HepG2 (cell line): ENCODE measurements around the gene ZFHX3. TPM values are rescaled to one million over a fixed set of nuclear protein-coding genes. Genes with fewer than 3 reads are reported as not detected.

Experiments
- ATAC-seq: fragments of 200-7000 bp; cut with Tn5 transposase; 3 replicates; pipeline ENCODE4 v1.9.1; 2020; ENCODE audit warnings: mild to moderate bottlenecking, moderate library complexity
- BruUV-seq: library from RNA; stranded (reverse); fragments of 400-500 nt; replicated peaks from 2 replicates; lab custom pipeline; 2021; lab: Mats Ljungman, UMichigan
- CTCF ChIA-PET: fragments of 300-600 bp; formaldehyde crosslinking; extraction: SDS; loops from one replicate; lab custom pipeline; 2021; ENCODE audit warnings: low total read pairs, inconsistent platforms, low intra/inter-chr PET ratio; lab: Yijun Ruan, JAX
- POLR2A ChIA-PET: fragments of 350-600 bp; sonication (Branson Sonifier 250); formaldehyde crosslinking; loops from one replicate; lab custom pipeline; 2020; ENCODE audit warnings: antibody characterized with exemption, inconsistent platforms; lab: Yijun Ruan, JAX
- DNase-seq: peaks from one replicate; pipeline ENCODE4 v3.0.0-alpha.2; 2015; ENCODE audit warnings: low spot score
- FAIRE-seq: peaks from 3 replicates; lab custom pipeline; 2011; peaks lifted over from hg19 to GRCh38; lab: Jason Lieb, UNC
- H2AFZ ChIP-seq: one replicate; pipeline ENCODE4 v1.6.1; 2011; ENCODE audit warnings: low read length, inconsistent platforms
- H3K27ac ChIP-seq: fragments of 300-600 bp; 3 replicates; pipeline ENCODE4 v1.8.0; 2011; ENCODE audit warnings: mixed run types, mild to moderate bottlenecking, mixed read lengths, low read length, inconsistent platforms; ENCODE audit not compliant: insufficient read depth; ENCODE audit errors: extremely low read length
- H3K27me3 ChIP-seq, 2 experiments: fragments of 200-600 bp in 1 of 2; 2 replicates in 1 of 2; 3 replicates in 1 of 2; pipeline versions ENCODE4 v1.6.0 to v1.8.0; 2011; ENCODE audit warnings: low read length in 2 of 2, mild to moderate bottlenecking in 2 of 2, moderate library complexity in 2 of 2, inconsistent platforms in 1 of 2; ENCODE audit not compliant: insufficient read depth in 2 of 2, control insufficient read depth in 1 of 2
- H3K36me3 ChIP-seq, 2 experiments: fragments of 200-600 bp in 1 of 2; replicated peaks in 1 of 2; 2 replicates in 1 of 2; 3 replicates in 1 of 2; pipeline versions ENCODE4 v1.5.1 to v1.8.0; 2011; ENCODE audit warnings: low read length in 2 of 2, inconsistent platforms in 1 of 2; ENCODE audit not compliant: insufficient read depth in 2 of 2, control insufficient read depth in 1 of 2
- H3K4me1 ChIP-seq: 2 replicates; pipeline ENCODE4 v1.5.1; 2012; ENCODE audit warnings: low read length, inconsistent platforms; ENCODE audit not compliant: insufficient read depth
- H3K4me2 ChIP-seq: 2 replicates; pipeline ENCODE4 v1.6.0; 2011; ENCODE audit warnings: low read depth, low read length, inconsistent platforms
- H3K4me3 ChIP-seq, 3 experiments: fragments of 200-600 bp in 1 of 3; sonication (generic), shearing (Covaris generic) in 1 of 3; replicated peaks in 1 of 3; 2 replicates each; pipeline ENCODE4 v1.5.1; 2011 to 2016; ENCODE audit warnings: low read length in 3 of 3, inconsistent platforms in 2 of 3, low read depth in 2 of 3, mild to moderate bottlenecking in 2 of 3, control low read depth in 1 of 3, mixed read lengths in 1 of 3; ENCODE audit not compliant: insufficient read depth in 1 of 3
- H3K79me2 ChIP-seq: one replicate; pipeline ENCODE4 v1.6.1; 2011; ENCODE audit warnings: low read length, inconsistent platforms; ENCODE audit not compliant: insufficient read depth
- H3K9ac ChIP-seq: 2 replicates; pipeline ENCODE4 v1.6.0; 2011; ENCODE audit warnings: mild to moderate bottlenecking, low read depth, low read length, inconsistent platforms; ENCODE audit not compliant: insufficient read depth
- H3K9me3 ChIP-seq: 2 replicates; pipeline ENCODE4 v1.5.1; 2012; ENCODE audit warnings: mild to moderate bottlenecking, low read length
- H4K20me1 ChIP-seq: 2 replicates; pipeline ENCODE4 v1.6.0; 2011; ENCODE audit warnings: inconsistent platforms, mild to moderate bottlenecking, low read length, moderate library complexity; ENCODE audit not compliant: insufficient read depth
- AGO2 ChIP-seq: fragments of 200-400 bp; formaldehyde crosslinking; optimal IDR thresholded peaks from 2 replicates; pipeline ENCODE3; 2017; ENCODE audit warnings: mild to moderate bottlenecking, low read depth, low read length, moderate library complexity
- ASH2L ChIP-seq: fragments of 300-600, 200-600 bp; sonication (generic); IDR thresholded peaks from 2 replicates; pipeline ENCODE4 v1.7.0; 2017; ENCODE audit warnings: low read depth, mild to moderate bottlenecking, moderate library complexity, mixed read lengths, low read length; ENCODE audit not compliant: insufficient read length
- CBX5 ChIP-seq: sonication (generic); formaldehyde crosslinking; IDR thresholded peaks from 2 replicates; pipeline ENCODE4 v1.4.0; 2020; ENCODE audit warnings: missing genetic modification reagents, borderline replicate concordance
- ISL2 ChIP-seq: sonication (generic); formaldehyde crosslinking; IDR thresholded peaks from 2 replicates; pipeline ENCODE4 v1.5.0; 2020; ENCODE audit warnings: missing genetic modification reagents
- MIER2 ChIP-seq: IDR thresholded peaks from 2 replicates; pipeline ENCODE4 v1.6.1; 2016; ENCODE audit warnings: missing biosample characterization, missing genetic modification reagents
- RXRB ChIP-seq: IDR thresholded peaks from 2 replicates; pipeline ENCODE4 v1.6.1; 2016; ENCODE audit warnings: borderline replicate concordance, missing genetic modification reagents, missing compliant biosample characterization
- TBX2 ChIP-seq: sonication (generic); formaldehyde crosslinking; IDR thresholded peaks from 2 replicates; pipeline ENCODE4 v1.5.0; 2020; ENCODE audit warnings: missing genetic modification reagents, mild to moderate bottlenecking, borderline replicate concordance
- TEF ChIP-seq: sonication (generic); formaldehyde crosslinking; IDR thresholded peaks from 2 replicates; pipeline ENCODE4 v1.5.0; 2020; ENCODE audit warnings: missing genetic modification reagents
- ZBTB39 ChIP-seq: sonication (generic); formaldehyde crosslinking; IDR thresholded peaks from 2 replicates; pipeline ENCODE4 v1.5.0; 2020; ENCODE audit warnings: missing genetic modification reagents
- ZC3H4 ChIP-seq: sonication (generic); formaldehyde crosslinking; IDR thresholded peaks from 2 replicates; pipeline ENCODE4 v1.4.0; 2020; ENCODE audit warnings: missing genetic modification reagents, borderline replicate concordance
- ZNF180 ChIP-seq: sonication (generic); formaldehyde crosslinking; IDR thresholded peaks from 2 replicates; pipeline ENCODE4 v1.4.0; 2020; ENCODE audit warnings: low read depth, missing genetic modification reagents, borderline replicate concordance
- ZNF225 ChIP-seq: sonication (generic); formaldehyde crosslinking; IDR thresholded peaks from 2 replicates; pipeline ENCODE4 v1.4.0; 2020; ENCODE audit warnings: mild to moderate bottlenecking, missing genetic modification reagents
- ZNF547 ChIP-seq: sonication (generic); formaldehyde crosslinking; IDR thresholded peaks from 2 replicates; pipeline ENCODE4 v1.5.1; 2020; ENCODE audit warnings: mild to moderate bottlenecking, missing genetic modification reagents
- ZNF550 ChIP-seq: sonication (generic); formaldehyde crosslinking; IDR thresholded peaks from 2 replicates; pipeline ENCODE4 v1.4.0; 2020; ENCODE audit warnings: mild to moderate bottlenecking, missing genetic modification reagents, borderline replicate concordance
- ZNF616 ChIP-seq: sonication (generic); formaldehyde crosslinking; IDR thresholded peaks from 2 replicates; pipeline ENCODE4 v1.5.0; 2020; ENCODE audit warnings: low read depth, mild to moderate bottlenecking, missing genetic modification reagents
- ZNF629 ChIP-seq: sonication (generic); formaldehyde crosslinking; conservative IDR thresholded peaks from 2 replicates; pipeline ENCODE4 v1.5.0; 2020; ENCODE audit warnings: missing genetic modification reagents
- ZNF652 ChIP-seq: IDR thresholded peaks from 2 replicates; pipeline ENCODE4 v1.6.1; 2016; ENCODE audit warnings: low read depth, borderline replicate concordance
- WGBS: methylation state at CpG from one replicate; pipeline ENCODE4 v1.1.6; 2017; ENCODE audit warnings: low lambda C conversion rate; 5-methylcytosine and 5-hydroxymethylcytosine counted together
- in situ Hi-C: cut with HindIII; loops from 2 replicates; pipeline ENCODE4 v1.10.0; 2017; ENCODE audit warnings: low pct_unique_long_range_greater_than_20kb; ENCODE audit not compliant: extremely low pct_ligation_motif_present
- intact Hi-C: fragments of 100-400 bp; cut with micrococcal nuclease; formaldehyde crosslinking; loops from one replicate; pipeline ENCODE4 v1.10.0; 2022; ENCODE audit not compliant: unreplicated experiment
- polyA plus RNA-seq, 8 experiments: library from polyadenylated mRNA; depleted of rRNA in 3 of 8; stranded (reverse) in 7 of 8; unstranded in 1 of 8; fragments of >200 nt; fragmentation: Illumina TruSeq in 4 of 8; extraction: Trizol in 4 of 8; gene quantifications; 2 replicates each; pipeline versions ENCODE4 v1.2.1 to v1.2.3, GENCODE V29; 2011 to 2016; ENCODE audit warnings: low read depth in 4 of 8, missing spikeins in 1 of 8, mixed read lengths in 1 of 8; ENCODE audit not compliant: insufficient read depth in 1 of 8
- total RNA-seq, 5 experiments: library from RNA; depleted of rRNA; stranded (reverse); fragments of >200 nt; fragmentation: Illumina TruSeq; extraction: Trizol; gene quantifications; 2 replicates each; pipeline ENCODE4 v1.2.3, GENCODE V29; 2016; ENCODE audit warnings: low read depth in 1 of 5

ZFHX3 gene
- total and polyA plus RNA-seq, 2 of the 13 experiments (the other 11 are each of a cell fraction or from before 2014, with no cell fraction given), result 5.0 to 6.0 TPM

GRCh38 chr16:73028263-73028662, 19.7 kb downstream of the ZFHX3 start:
- H2AFZ ChIP-seq, result no peak overlapping the region
- no peaks in the 10 kb centered on the region for H3K9me3 ChIP-seq
- 89% methylated on average over 6 of the region's 9 CpGs for WGBS
- no peak for DNase-seq
- no peak for ATAC-seq
- no peak for FAIRE-seq
- peaks cover 93% of the 10 kb centered on the region for H3K4me1 ChIP-seq
- in situ Hi-C loops, result no loop called here
- peaks cover 99% of the 10 kb centered on the region for H3K79me2 ChIP-seq
- no peak overlapping the region for H3K27ac ChIP-seq
- intact Hi-C loops, result no loop called here
- CTCF ChIA-PET, result no interaction called here
- POLR2A ChIA-PET, result interaction anchor here (1.4 kb wide), 1 partner anchor 9 kb away, joined by 4 read pairs; no protein-coding TSS in a partner anchor
- H3K27me3 ChIP-seq, result no peaks in the 10 kb centered on the region
- H3K36me3 ChIP-seq, result peaks cover 3 to 19% of the 10 kb centered on the region in 2 experiments; a peak in 3 of 5 replicates
- H3K9ac ChIP-seq, result no peak overlapping the region
- no peak overlapping the region for H3K4me3 ChIP-seq
- BruUV-seq, result no TSS peak
- H3K4me2 ChIP-seq, result no peak overlapping the region
- 0 out of 2 replicates have a peak, but pooled peaks have one; percentile 42 for TF ChIP-seq ZNF547 (CRISPR knock-in tag)
- no peak for TF ChIP-seq ZNF550 (CRISPR knock-in tag)
- no peak for TF ChIP-seq ZNF225 (CRISPR knock-in tag)
- no peak for TF ChIP-seq TEF (CRISPR knock-in tag)
- TF ChIP-seq ZNF629 (CRISPR knock-in tag), result no peak
- 0 out of 2 replicates have a peak, but pooled peaks have one; percentile 3 for TF ChIP-seq TBX2 (CRISPR knock-in tag)
- peak; percentile 46 for TF ChIP-seq AGO2
- TF ChIP-seq, all 625 proteins: peak for 3
- H4K20me1 ChIP-seq, result peaks cover 27% of the 10 kb centered on the region; the same call in 1 of the 2 replicates

GRCh38 chr16:73027685-73028111, 20.2 kb downstream of the ZFHX3 start:
- 93% methylated on average over 8 of the region's 10 CpGs for WGBS
- Histone ChIP-seq H3K27me3 (no peaks in the 10 kb centered on the region), H3K9ac (no peak overlapping the region), H3K79me2 (peaks cover 98% of the 10 kb centered on the region), H3K9me3 (no peaks in the 10 kb centered on the region), H3K27ac (no peak overlapping the region), H2AFZ (no peak overlapping the region), H3K4me1 (peaks cover 93% of the 10 kb centered on the region), H3K36me3 (peaks cover 3 to 19% of the 10 kb centered on the region in 2 experiments; a peak in 3 of 5 replicates), H3K4me3 (no peak overlapping the region), H4K20me1 (peaks cover 24% of the 10 kb centered on the region; the same call in 1 of the 2 replicates), H3K4me2 (no peak overlapping the region)
- no peak for DNase-seq
- in situ Hi-C loops (no loop called here), intact Hi-C loops (no loop called here)
- no TSS peak for BruUV-seq
- peak; percentile 46 for ATAC-seq
- ChIA-PET CTCF (no interaction called here), POLR2A (interaction anchor here (0.7 to 1.4 kb wide), 2 partner anchors 10 to 936 kb away, joined by 3 to 4 read pairs; no protein-coding TSS in a partner anchor)
- FAIRE-seq, result no peak
- TF ChIP-seq ZNF652 (CRISPR knock-in tag) (peak; percentile 87), TBX2 (CRISPR knock-in tag) (0 out of 2 replicates have a peak, but pooled peaks have one; percentile 34), ASH2L (no peak), ZNF616 (CRISPR knock-in tag) (no peak), ZNF180 (CRISPR knock-in tag) (no peak), ISL2 (no peak), ZBTB39 (CRISPR knock-in tag) (no peak), RXRB (CRISPR knock-in tag) (no peak), ZC3H4 (CRISPR knock-in tag) (no peak), CBX5 (CRISPR knock-in tag) (no peak), MIER2 (no peak)
